DND-41 (cell line): Measurements from ENCODE around the gene DEFB121.

ENCODE experiments used
- ATAC-seq: fragments of 200-7000 bp; cut with Tn5 transposase; 3 replicates; pipeline ENCODE4 v1.9.1; 2021; ENCODE audit warnings: low read depth; ENCODE audit not compliant: insufficient read depth
- DNase-seq: peaks from one replicate; pipeline ENCODE4 v3.0.0-alpha.2; 2020
- H2AFZ ChIP-seq: 2 replicates; pipeline ENCODE4 v1.6.0; 2012; ENCODE audit warnings: low read depth, low read length
- H3K27ac ChIP-seq: 2 replicates; pipeline ENCODE4 v1.5.1; 2012; ENCODE audit warnings: low read length, inconsistent platforms
- H3K27me3 ChIP-seq: fragments of 200-600 bp; sonication (generic); 2 replicates; pipeline ENCODE4 v1.6.0; 2012; ENCODE audit warnings: low read length, mild to moderate bottlenecking, inconsistent platforms; ENCODE audit not compliant: insufficient read depth, poor library complexity
- H3K36me3 ChIP-seq: 2 replicates; pipeline ENCODE4 v1.5.1; 2012; ENCODE audit warnings: low read length, inconsistent platforms; ENCODE audit not compliant: insufficient read depth
- H3K4me1 ChIP-seq: 2 replicates; pipeline ENCODE4 v1.5.1; 2012; ENCODE audit warnings: mild to moderate bottlenecking, low read length; ENCODE audit not compliant: insufficient read depth
- H3K4me2 ChIP-seq: 2 replicates; pipeline ENCODE4 v1.6.0; 2012; ENCODE audit warnings: mild to moderate bottlenecking, moderate library complexity, low read length, inconsistent platforms; ENCODE audit not compliant: insufficient read depth
- H3K4me3 ChIP-seq, 2 experiments: fragments of 200-600 bp in 1 of 2; shearing (Covaris generic) in 1 of 2; 2 replicates each; pipeline ENCODE4 v1.5.1; 2012 to 2016; ENCODE audit warnings: inconsistent platforms in 2 of 2, low read length in 2 of 2, mild to moderate bottlenecking in 2 of 2, low read depth in 1 of 2, moderate library complexity in 1 of 2
- H3K79me2 ChIP-seq: 2 replicates; pipeline ENCODE4 v1.6.0; 2012; ENCODE audit warnings: low read length, inconsistent platforms; ENCODE audit not compliant: insufficient read depth
- H3K9ac ChIP-seq: 2 replicates; pipeline ENCODE4 v1.6.0; 2012; ENCODE audit warnings: low read depth, mild to moderate bottlenecking, inconsistent platforms, low read length, moderate library complexity
- H3K9me3 ChIP-seq: 2 replicates; pipeline ENCODE4 v1.5.1; 2012; ENCODE audit warnings: low read length, moderate library complexity, mild to moderate bottlenecking, inconsistent platforms; ENCODE audit not compliant: insufficient read depth, severe bottlenecking
- H4K20me1 ChIP-seq: 2 replicates; pipeline ENCODE4 v1.6.0; 2012; ENCODE audit warnings: low read length; ENCODE audit not compliant: insufficient read depth
- EZH2 ChIP-seq: IDR thresholded peaks from 3 replicates; pipeline ENCODE4 v1.6.1; 2012; ENCODE audit warnings: borderline replicate concordance, low read depth, mild to moderate bottlenecking, moderate library complexity, low read length, inconsistent platforms; ENCODE audit not compliant: severe bottlenecking
- TF ChIP-seq, protein P1 (sequence below): IDR thresholded peaks from 2 replicates; pipeline ENCODE4 v1.5.1; 2012; ENCODE audit warnings: borderline replicate concordance, low read length, moderate library complexity, mild to moderate bottlenecking; ENCODE audit not compliant: poor library complexity, severe bottlenecking; ENCODE audit errors: extremely low read depth

Gene DEFB121

DNA sequence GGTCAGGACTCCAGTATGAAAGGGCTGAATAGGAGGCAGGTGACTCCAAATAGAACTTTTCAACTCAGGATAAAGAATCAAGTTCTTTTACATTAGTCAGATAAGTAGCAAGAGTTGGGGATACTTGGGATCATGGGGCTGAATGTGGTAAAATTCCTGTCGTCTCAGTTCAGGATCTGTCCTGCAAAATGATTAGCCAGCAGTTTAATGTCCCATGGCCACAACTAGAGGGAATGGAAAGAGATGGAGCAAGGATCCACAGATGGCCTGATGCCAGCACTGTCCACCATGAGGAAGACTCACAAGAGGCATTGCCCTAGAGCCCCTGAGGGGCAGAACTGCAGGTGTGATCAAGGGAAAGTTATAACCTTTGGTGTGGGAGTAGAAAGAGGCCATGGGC lies 2.1 kb downstream of the DEFB121 start:
- H3K27me3 ChIP-seq = peaks cover 2% of the 10 kb centered on the region
- no peak overlapping the region for H3K9ac ChIP-seq
- no peak for DNase-seq
- no peaks in the 10 kb centered on the region for H4K20me1 ChIP-seq
- TF ChIP-seq, protein P1, sequence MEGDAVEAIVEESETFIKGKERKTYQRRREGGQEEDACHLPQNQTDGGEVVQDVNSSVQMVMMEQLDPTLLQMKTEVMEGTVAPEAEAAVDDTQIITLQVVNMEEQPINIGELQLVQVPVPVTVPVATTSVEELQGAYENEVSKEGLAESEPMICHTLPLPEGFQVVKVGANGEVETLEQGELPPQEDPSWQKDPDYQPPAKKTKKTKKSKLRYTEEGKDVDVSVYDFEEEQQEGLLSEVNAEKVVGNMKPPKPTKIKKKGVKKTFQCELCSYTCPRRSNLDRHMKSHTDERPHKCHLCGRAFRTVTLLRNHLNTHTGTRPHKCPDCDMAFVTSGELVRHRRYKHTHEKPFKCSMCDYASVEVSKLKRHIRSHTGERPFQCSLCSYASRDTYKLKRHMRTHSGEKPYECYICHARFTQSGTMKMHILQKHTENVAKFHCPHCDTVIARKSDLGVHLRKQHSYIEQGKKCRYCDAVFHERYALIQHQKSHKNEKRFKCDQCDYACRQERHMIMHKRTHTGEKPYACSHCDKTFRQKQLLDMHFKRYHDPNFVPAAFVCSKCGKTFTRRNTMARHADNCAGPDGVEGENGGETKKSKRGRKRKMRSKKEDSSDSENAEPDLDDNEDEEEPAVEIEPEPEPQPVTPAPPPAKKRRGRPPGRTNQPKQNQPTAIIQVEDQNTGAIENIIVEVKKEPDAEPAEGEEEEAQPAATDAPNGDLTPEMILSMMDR = no peak
- TF ChIP-seq EZH2 = no peak
- no peaks in the 10 kb centered on the region for H3K79me2 ChIP-seq
- no peaks in the 10 kb centered on the region for H3K4me1 ChIP-seq
- no peaks in the 10 kb centered on the region for H3K36me3 ChIP-seq
- no peak overlapping the region for H2AFZ ChIP-seq
- H3K9me3 ChIP-seq = no peaks in the 10 kb centered on the region
- ATAC-seq = no peak
- no peak overlapping the region for H3K4me2 ChIP-seq
- no peak overlapping the region for H3K4me3 ChIP-seq
- H3K27ac ChIP-seq = no peak overlapping the region

DNA sequence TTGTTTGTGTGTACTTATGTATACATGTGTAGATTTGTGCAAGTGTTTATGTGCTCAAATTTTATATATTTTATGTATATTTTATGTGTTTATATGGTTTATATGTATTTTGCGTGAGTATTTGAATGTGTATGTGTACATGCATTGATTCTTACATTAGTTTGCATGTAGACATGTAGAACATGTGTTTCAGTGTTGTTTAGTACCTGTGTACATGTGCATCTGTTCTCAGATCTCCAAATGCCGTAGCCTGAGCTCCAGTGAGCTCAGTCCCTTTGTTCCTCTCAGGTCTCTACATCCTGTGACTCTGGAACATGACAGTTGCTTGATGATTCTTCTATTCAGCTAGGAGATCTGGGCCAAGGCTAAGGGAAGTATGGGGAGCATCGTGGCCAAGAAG lies 11.1 kb downstream of the DEFB121 start:
- Histone ChIP-seq H3K4me2 (no peak overlapping the region), H4K20me1 (no peaks in the 10 kb centered on the region), H3K79me2 (no peaks in the 10 kb centered on the region), H3K9ac (no peak overlapping the region), H3K27me3 (no peaks in the 10 kb centered on the region), H3K4me1 (no peaks in the 10 kb centered on the region), H3K36me3 (no peaks in the 10 kb centered on the region), H2AFZ (no peak overlapping the region), H3K27ac (no peak overlapping the region), H3K9me3 (no peaks in the 10 kb centered on the region), H3K4me3 (no peak overlapping the region)
- no peak for ATAC-seq
- DNase-seq = no peak
- TF ChIP-seq, protein P1 = no peak
- TF ChIP-seq EZH2 = no peak

DNA sequence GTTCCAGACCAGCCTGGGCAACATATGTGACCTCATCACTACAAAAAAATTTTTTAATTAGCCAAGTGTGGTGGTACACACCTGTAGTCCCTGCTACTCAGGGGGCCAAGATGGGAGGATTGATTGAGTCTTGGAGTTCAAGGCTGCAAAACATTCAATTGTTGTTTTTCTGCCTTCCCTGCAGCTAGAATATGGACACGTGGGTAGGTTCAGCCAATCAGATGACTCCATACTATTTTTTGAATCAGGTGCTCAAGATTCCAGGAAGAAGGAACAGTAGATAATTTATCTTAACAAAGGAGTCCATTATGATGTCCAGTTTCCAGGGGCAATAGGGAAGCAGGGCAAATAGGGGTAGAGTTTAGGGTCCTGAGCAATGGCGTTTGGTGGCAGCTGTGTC lies 13.2 kb downstream of the DEFB121 start:
- Histone ChIP-seq H3K9ac (no peak overlapping the region), H3K36me3 (no peaks in the 10 kb centered on the region), H2AFZ (no peak overlapping the region), H4K20me1 (no peaks in the 10 kb centered on the region), H3K9me3 (no peaks in the 10 kb centered on the region), H3K27ac (no peak overlapping the region), H3K4me3 (no peak overlapping the region), H3K4me2 (no peak overlapping the region), H3K4me1 (no peaks in the 10 kb centered on the region), H3K27me3 (no peaks in the 10 kb centered on the region), H3K79me2 (no peaks in the 10 kb centered on the region)
- DNase-seq (no peak), ATAC-seq (no peak)
- TF ChIP-seq, protein P1 = no peak
- TF ChIP-seq EZH2 = no peak

DNA sequence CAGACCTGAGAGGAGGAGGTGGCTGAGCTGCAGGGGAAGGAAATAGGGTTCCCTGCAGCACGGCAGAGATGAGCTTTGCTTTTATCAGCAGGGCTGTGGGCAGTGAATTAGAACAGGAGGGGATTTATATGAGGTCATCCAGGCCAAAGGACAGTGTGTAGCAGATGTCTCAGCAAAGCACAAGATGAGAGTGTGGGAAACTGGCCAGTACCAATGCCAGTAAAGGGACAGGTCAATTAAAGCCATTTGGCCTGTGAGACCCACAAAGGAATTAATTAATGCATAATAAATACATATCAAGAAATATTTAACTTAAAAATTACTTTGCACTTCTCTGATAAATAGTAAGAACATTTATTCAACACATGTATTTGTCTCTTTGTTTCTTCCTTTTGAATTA lies 15.5 kb downstream of the DEFB121 start, which contains the start of gene DEFB119:
Gene DEFB119, minus strand, starts transcription at position 101 of the 400 bp plus-strand sequence. CDS start 107 bp downstream, outside the sequence.
- no peaks in the 10 kb centered on the region for H3K4me1 ChIP-seq
- H3K4me3 ChIP-seq = no peak within 1 kb of the TSS
- H3K36me3 ChIP-seq = no peaks in the 10 kb centered on the region
- H3K27me3 ChIP-seq = no peaks in the 10 kb centered on the region
- no peaks in the 10 kb centered on the region for H3K9me3 ChIP-seq
- no peaks in the 10 kb centered on the region for H4K20me1 ChIP-seq
- no peak within 1 kb of the TSS for H3K27ac ChIP-seq
- H3K4me2 ChIP-seq = no peak within 1 kb of the TSS
- no peak within 1 kb of the TSS for H3K9ac ChIP-seq
- no peak for TF ChIP-seq EZH2
- TF ChIP-seq, protein P1 = no peak
- no peak within 1 kb of the TSS for H2AFZ ChIP-seq
- DNase-seq (no peak), ATAC-seq (no peak)
- no peaks in the 10 kb centered on the region for H3K79me2 ChIP-seq
